Skin epidermis (tissue), 12 donors: Measurements from ENCODE around the gene CAT.

Source experiments
- H3K27ac ChIP-seq, 21 experiments: fragments of 200-600 bp; sonication (generic) in 11 of 21; one replicate each; pipeline ENCODE4 v1.5.0; 2020; ENCODE audit warnings: mild to moderate bottlenecking in 3 of 21, inconsistent platforms in 2 of 21, moderate library complexity in 2 of 21
- H3K4me3 ChIP-seq, 7 experiments: fragments of 200-600 bp; sonication (generic) in 2 of 7; one replicate each; pipeline ENCODE4 v1.5.0; 2020; ENCODE audit warnings: inconsistent platforms in 2 of 7, mild to moderate bottlenecking in 2 of 7, moderate library complexity in 1 of 7

Gene CAT

GRCh38 chr11:34438529-34439507 is at the start of gene CAT:
Gene CAT (plus strand): TSS chr11:34438934. CDS start chr11:34439014, 80 bp downstream.
- peak within 1 kb of the TSS; percentile 81 to 98 (median 92) for H3K27ac ChIP-seq
- peak within 1 kb of the TSS; percentile 80 to 94 (median 87) for H3K4me3 ChIP-seq

DNA sequence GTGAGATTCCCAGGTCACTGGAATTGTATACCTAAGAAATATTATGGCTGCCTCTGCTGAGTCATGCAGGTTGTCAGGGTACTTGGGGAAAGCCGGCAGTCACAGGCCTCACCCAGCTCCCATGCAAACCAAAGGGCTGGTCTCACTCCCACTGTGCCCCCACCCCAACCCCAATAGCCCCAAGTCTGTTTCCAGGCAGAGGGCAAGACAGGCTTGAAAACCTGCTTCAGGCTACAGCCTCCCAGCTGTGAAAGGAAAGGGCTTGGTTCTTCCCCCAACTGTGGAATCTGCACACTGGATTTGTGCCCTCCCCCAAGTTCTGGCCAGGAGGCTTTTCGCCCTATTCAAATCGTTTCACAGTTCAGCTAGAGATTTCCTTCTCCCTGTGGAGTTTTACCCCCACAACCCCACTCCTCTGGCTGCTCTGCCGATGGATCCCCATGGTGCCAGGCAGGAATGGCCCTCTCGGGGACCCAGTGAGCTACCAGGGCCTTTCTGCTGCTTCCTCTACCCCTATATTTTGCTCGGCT is 43.9 kb upstream of the CAT start:
- Histone ChIP-seq H3K4me3 (no peak overlapping the region), H3K27ac (peak overlapping the region in 2 of 21 experiments; percentile 19 to 50)

DNA sequence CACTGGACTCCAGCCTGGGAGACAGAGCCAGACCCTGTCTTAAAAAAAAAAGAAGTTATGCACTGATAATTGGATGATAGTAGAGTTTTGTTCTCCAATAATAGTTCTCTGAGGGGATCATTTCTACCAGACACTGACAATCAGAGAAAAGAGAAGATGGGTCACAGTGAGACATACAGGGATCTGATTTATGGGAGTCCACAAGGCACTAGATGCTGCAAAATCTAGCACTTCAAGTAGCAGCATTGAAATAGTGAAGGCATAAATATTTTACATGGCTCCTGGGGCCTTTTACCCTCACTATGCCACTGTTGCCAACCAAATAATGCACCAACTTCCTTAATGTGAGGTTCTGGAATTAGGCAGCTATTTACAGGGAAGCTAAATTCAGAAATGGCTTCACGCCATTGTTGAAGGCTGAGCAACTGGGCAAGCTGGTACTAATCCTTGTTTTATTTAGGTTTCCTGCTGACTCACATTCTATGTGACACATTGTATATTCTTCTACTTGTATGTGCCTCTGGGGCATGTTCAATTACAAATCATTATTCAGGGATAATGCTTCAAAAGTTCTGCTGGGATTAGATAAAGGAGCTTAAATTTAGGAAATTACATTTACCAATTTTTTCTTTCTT is 42.7 kb upstream of the CAT start:
- Histone ChIP-seq H3K4me3 (no peak overlapping the region), H3K27ac (peak overlapping the region in 1 of 21 experiments; percentile 50)

DNA sequence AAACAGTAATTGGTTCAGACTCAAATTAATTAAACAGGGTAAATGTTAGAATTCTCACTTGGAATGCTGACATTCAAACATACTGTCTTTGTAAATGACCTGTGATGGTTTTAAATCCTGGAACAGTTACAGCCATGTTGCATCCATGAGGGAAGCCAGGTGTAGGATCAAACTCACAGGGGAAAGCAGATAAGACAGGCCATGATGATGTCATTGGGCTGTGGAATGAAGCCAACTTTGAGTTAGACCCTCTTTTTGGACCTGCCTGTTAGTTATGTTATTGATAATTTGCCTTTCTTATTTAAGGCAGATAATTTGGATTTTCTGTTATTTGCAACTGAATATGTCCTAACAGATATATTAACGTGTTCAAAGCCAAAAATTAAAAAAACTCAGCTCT is 41.6 kb upstream of the CAT start:
- Histone ChIP-seq H3K27ac (no peak overlapping the region), H3K4me3 (no peak overlapping the region)

- Histone ChIP-seq H3K4me3 (no peak overlapping the region), H3K27ac (no peak overlapping the region)
Measured at GRCh38 chr11:34397811-34398210, 40.9 kb upstream of the CAT start.

DNA sequence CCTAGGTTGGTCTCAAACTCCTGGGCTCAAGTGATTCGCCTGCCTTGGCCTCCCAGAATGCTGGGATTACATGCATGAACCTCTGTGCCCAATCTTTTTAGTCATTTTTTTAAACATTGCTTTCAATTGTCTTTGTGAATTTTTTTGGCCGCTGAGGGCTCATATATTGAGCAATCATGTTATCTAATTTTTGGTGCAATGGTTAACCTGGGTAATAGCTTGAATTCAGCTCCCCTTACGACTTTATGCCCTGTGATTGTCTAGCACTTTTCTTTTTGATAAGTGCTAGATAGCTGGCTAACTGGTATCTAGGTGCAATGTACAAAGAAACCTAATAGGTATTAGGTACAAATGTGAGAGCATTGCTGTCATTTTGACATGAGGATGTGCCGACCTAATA is 35.3 kb upstream of the CAT start:
- no peak overlapping the region for H3K27ac ChIP-seq
- H3K4me3 ChIP-seq: no peak overlapping the region

GRCh38 chr11:34404280-34404679 is 34.5 kb upstream of the CAT start:
- peak overlapping the region in 1 of 21 experiments; percentile 11 for H3K27ac ChIP-seq
- no peak overlapping the region for H3K4me3 ChIP-seq

DNA sequence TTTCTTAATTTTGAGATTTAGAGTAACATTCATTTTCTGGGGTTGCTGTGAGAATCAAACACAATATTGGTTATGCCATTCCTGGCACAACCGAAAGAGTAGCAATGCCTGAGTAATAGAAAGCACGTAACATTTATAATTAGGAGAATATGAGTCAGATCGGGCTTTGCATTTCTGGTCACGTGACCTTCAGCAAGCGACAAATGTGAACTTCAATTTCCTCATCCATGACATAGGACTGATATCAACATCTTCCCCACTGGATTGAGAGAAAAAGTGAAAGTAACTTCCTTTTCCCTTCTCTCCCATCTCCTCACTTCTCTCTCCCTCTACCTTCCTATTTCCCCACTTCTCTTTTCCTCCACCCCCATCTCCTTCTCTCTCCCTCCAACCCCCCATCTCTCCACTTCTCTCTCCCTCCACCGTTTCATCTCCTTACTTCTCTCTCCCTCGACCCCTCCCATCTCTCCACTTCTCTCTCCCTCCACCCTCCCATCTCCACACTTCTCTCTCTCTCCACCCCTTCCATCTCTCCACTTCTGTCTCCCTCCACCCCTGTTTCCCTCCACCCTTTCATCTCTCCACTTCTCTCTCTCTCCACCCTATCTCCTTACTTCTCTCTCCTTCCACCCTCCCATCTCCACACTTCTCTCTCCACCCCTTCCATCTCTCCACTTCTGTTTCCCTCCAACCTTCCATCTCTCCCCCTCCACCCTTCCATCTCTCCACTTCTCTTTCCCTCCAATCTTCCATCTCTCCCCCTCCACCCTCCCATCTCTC is 33.5 kb upstream of the CAT start:
- H3K4me3 ChIP-seq: peak overlapping the region in 1 of 7 experiments; percentile 12
- peak overlapping the region in 1 of 21 experiments; percentile 37 for H3K27ac ChIP-seq

- H3K27ac ChIP-seq: peak overlapping the region in 2 of 21 experiments; percentile 12 to 16
- H3K4me3 ChIP-seq: no peak overlapping the region
Measured at GRCh38 chr11:34406413-34406812, 32.3 kb upstream of the CAT start.

- peak overlapping the region in 5 of 21 experiments; percentile 12 to 56 (median 27) for H3K27ac ChIP-seq
Measured at GRCh38 chr11:34407121-34407813, 31.5 kb upstream of the CAT start.

GRCh38 chr11:34408580-34409172 is 30.1 kb upstream of the CAT start:
- Histone ChIP-seq H3K27ac (no peak overlapping the region), H3K4me3 (no peak overlapping the region)

More at GRCh38 chr11:34407121-34407813, 31.5 kb upstream of the CAT start:
- H3K4me3 ChIP-seq: no peak overlapping the region

- no peak overlapping the region for H3K27ac ChIP-seq
- H3K4me3 ChIP-seq: no peak overlapping the region
Measured at GRCh38 chr11:34411111-34411510, 27.6 kb upstream of the CAT start.

DNA sequence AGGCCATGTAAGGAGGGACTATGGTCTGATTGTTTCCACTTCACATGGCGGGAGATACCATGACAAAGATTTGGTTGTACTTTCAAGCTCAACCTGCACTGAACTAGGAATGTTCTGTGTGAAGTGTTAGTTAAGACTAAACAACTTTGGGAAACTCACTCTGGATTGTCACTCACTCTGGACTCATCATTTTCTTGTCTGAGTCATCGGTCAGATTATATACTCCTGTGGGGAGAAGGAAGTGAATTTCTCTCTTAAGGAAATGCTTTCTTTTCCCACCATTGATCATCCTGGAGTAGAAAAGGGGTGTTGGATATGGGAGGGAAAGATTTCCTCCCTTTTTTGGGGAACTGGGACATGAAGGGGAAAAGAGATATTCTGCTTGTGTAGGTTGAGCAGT is 26.9 kb upstream of the CAT start:
- H3K27ac ChIP-seq: no peak overlapping the region
- H3K4me3 ChIP-seq: no peak overlapping the region

DNA sequence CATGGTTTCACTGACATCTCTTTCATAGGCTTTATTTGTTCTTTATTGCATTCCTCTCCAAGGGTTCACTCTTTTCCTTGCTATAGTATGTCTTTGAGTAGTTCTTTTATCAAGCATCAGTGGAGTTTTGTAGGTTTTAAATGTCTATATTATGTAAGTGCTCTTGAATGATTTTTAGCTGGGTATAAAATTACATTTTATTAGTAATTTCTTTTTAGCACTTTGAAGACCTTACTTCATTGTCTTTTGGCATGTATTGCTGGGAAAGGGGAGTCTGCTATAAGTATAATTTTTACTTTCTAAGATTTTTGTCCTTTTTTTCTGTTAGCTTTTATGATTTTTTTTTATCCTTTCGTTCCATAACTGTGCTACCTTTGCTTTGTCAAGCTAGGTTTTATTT is 25.5 kb upstream of the CAT start:
- no peak overlapping the region for H3K4me3 ChIP-seq
- no peak overlapping the region for H3K27ac ChIP-seq

GRCh38 chr11:34415538-34415937 is 23.2 kb upstream of the CAT start:
- H3K27ac ChIP-seq: no peak overlapping the region
- H3K4me3 ChIP-seq: no peak overlapping the region

GRCh38 chr11:34416088-34416487 is 22.6 kb upstream of the CAT start:
- Histone ChIP-seq H3K4me3 (no peak overlapping the region), H3K27ac (no peak overlapping the region)

DNA sequence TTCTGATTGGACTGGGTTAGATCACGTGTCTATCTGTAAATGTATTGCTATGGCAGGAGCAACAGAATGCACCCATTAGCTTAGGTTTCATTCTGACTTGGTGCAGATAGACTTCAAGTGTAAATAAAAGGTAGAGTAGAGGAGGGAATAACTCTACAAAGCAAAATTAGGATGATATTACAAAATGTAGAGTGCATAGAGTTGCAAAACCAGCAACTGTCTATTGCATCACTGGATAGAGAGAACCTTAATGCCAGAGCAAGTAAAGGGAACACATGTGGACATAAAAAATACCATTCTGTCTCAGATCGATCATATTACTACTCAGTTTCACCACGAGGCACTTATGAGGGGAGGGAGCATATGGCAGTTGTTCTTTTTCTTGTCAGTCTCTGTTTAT is 22.0 kb upstream of the CAT start:
- Histone ChIP-seq H3K27ac (no peak overlapping the region), H3K4me3 (no peak overlapping the region)

- no peak overlapping the region for H3K27ac ChIP-seq
Measured at GRCh38 chr11:34417202-34417601, 21.5 kb upstream of the CAT start.

GRCh38 chr11:34419158-34419557 is 19.6 kb upstream of the CAT start:
- H3K4me3 ChIP-seq: no peak overlapping the region
- no peak overlapping the region for H3K27ac ChIP-seq

More at GRCh38 chr11:34417202-34417601, 21.5 kb upstream of the CAT start:
- no peak overlapping the region for H3K4me3 ChIP-seq
